CD4-positive, alpha-beta memory T cell (primary cell): ENCODE data around the gene CDC7. TPM values are rescaled to one million over a fixed set of nuclear protein-coding genes. Genes with fewer than 3 reads are reported as not detected.
"Not testable (repeated sequence)": the region's sequence is repeated elsewhere in the genome, so short reads cannot be mapped to it uniquely, and the experiment has no call there.

Experiments
- CTCF ChIA-PET: fragments of 350-600 bp; sonication (Branson Sonifier 250); formaldehyde crosslinking; loops from one replicate; lab custom pipeline; 2021; ENCODE audit warnings: inconsistent platforms; ENCODE audit not compliant: partially characterized antibody; lab: Charles Lee
- POLR2A ChIA-PET: fragments of 350-600 bp; sonication (Branson Sonifier 250); formaldehyde crosslinking; loops from one replicate; lab custom pipeline; 2021; ENCODE audit not compliant: partially characterized antibody; lab: Charles Lee
- DNase-seq, 5 donors: peaks; one replicate each; pipeline versions ENCODE4 v3.0.0 to v3.0.0-alpha.2; 2020 to 2022; ENCODE audit warnings: mixed read lengths in 1 of 5
- H3K27ac ChIP-seq: one replicate; pipeline ENCODE4 v1.7.0; 2013; ENCODE audit warnings: low read depth, low read length
- H3K27me3 ChIP-seq: 2 replicates; pipeline ENCODE4 v1.7.0; 2013; ENCODE audit warnings: mild to moderate bottlenecking, low read length, moderate library complexity; ENCODE audit not compliant: insufficient read depth
- H3K36me3 ChIP-seq: 2 replicates; pipeline ENCODE4 v1.7.0; 2013; ENCODE audit warnings: mild to moderate bottlenecking, low read length, moderate library complexity; ENCODE audit not compliant: insufficient read depth
- H3K4me1 ChIP-seq: 2 replicates; pipeline ENCODE4 v1.7.0; 2013; ENCODE audit warnings: mild to moderate bottlenecking, low read length, moderate library complexity; ENCODE audit not compliant: insufficient read depth
- H3K4me3 ChIP-seq, 2 donors: one replicate each; pipeline ENCODE4 v1.7.0; 2013; ENCODE audit warnings: low read length in 2 of 2, mild to moderate bottlenecking in 1 of 2
- H3K9me3 ChIP-seq, 2 donors: one replicate each; pipeline ENCODE4 v1.7.0; 2013; ENCODE audit warnings: low read length in 2 of 2, control low read depth in 1 of 2; ENCODE audit not compliant: control insufficient read depth in 1 of 2
- H3K27ac Mint-ChIP-seq, 7 donors: one replicate each; pipeline ENCODE4 v1.8.0; 2020 to 2021; ENCODE audit warnings: mixed read lengths in 7 of 7, mild to moderate bottlenecking in 6 of 7, inconsistent platforms in 3 of 7, moderate library complexity in 3 of 7
- H3K27me3 Mint-ChIP-seq, 2 donors: one replicate each; pipeline ENCODE4 v1.8.0; 2020 to 2021; ENCODE audit warnings: mixed read lengths in 2 of 2
- H3K36me3 Mint-ChIP-seq, 2 donors: one replicate each; pipeline ENCODE4 v1.8.0; 2020 to 2021; ENCODE audit warnings: mixed read lengths in 2 of 2, inconsistent platforms in 1 of 2, mild to moderate bottlenecking in 1 of 2
- H3K4me1 Mint-ChIP-seq, 4 donors: one replicate each; pipeline ENCODE4 v1.8.0; 2020 to 2021; ENCODE audit warnings: mixed read lengths in 4 of 4, mild to moderate bottlenecking in 1 of 4
- H3K4me3 Mint-ChIP-seq, 8 donors: one replicate each; pipeline ENCODE4 v1.8.0; 2020 to 2021; ENCODE audit warnings: mixed read lengths in 8 of 8, mild to moderate bottlenecking in 7 of 8, moderate library complexity in 6 of 8, inconsistent platforms in 3 of 8
- H3K9me3 Mint-ChIP-seq, 8 donors: one replicate each; pipeline ENCODE4 v1.8.0; 2020 to 2021; ENCODE audit warnings: mixed read lengths in 8 of 8, mild to moderate bottlenecking in 5 of 8, inconsistent platforms in 3 of 8, moderate library complexity in 1 of 8
- intact Hi-C: fragments of 100-400 bp; cut with micrococcal nuclease; formaldehyde crosslinking; loops from one replicate; pipeline ENCODE4 v1.15.1; 2023
- polyA plus RNA-seq, 2 donors: library from polyadenylated mRNA; unstranded; fragments of 300-500 nt; fragmentation: Illumina TruSeq; gene quantifications; one replicate each; pipeline ENCODE4 v1.2.3, GENCODE V29; 2021
- total RNA-seq, 2 experiments: library from RNA; stranded (reverse); gene quantifications; one replicate each; pipeline ENCODE4 v1.2.3, GENCODE V29; 2021

Gene CDC7
- total RNA-seq (1 to 10 TPM; 4.7 to 6.0 TPM), polyA plus RNA-seq (1 to 10 TPM; 2.9 to 4.3 TPM)

GRCh38 chr1:91500756-91501522, at the start of gene CDC7:
TSS of gene CDC7 (plus strand) at chr1:91500851. CDS start at chr1:91501717, 866 bp downstream.
- Histone ChIP-seq H3K27me3 (no peaks in the 10 kb centered on the region), H3K27ac (peak within 1 kb of the TSS; percentile 75), H3K9me3 (no peaks in the 10 kb centered on the region), H3K4me1 (peaks cover 31% of the 10 kb centered on the region), H3K36me3 (no peaks in the 10 kb centered on the region), H3K4me3 (peak within 1 kb of the TSS; percentile 62 to 81)
- intact Hi-C loops = loop anchor here (2.0 to 5.0 kb wide), 3 partner anchors 304 to 796 kb away; partner anchors contain the start of genes GLMN and RPAP2
- ChIA-PET CTCF (interaction anchor here (0.9 to 2.4 kb wide), 11 partner anchors 10 to 447 kb away, joined by 3 to 10 read pairs (median 3); partner anchors contain the start of gene TGFBR3), POLR2A (interaction anchor here (0.7 to 1.1 kb wide), 2 partner anchors 385 to 448 kb away, joined by 3 to 5 read pairs; partner anchors contain the start of genes BRDT and TGFBR3)
- no peaks in the 10 kb centered on the region for H3K27me3 Mint-ChIP-seq
- no peak within 1 kb of the TSS for H3K4me3 Mint-ChIP-seq
- no peak within 1 kb of the TSS for H3K27ac Mint-ChIP-seq
- H3K36me3 Mint-ChIP-seq = peaks cover 0 to 3% of the 10 kb centered on the region in 2 donors
- peak; percentile 69 to 87 (median 81) for DNase-seq
- H3K9me3 Mint-ChIP-seq = no peaks in the 10 kb centered on the region
- H3K4me1 Mint-ChIP-seq = peaks cover 18 to 25% (median 21%) of the 10 kb centered on the region in 4 donors

GRCh38 chr1:91454136-91454535, 46.5 kb upstream of the CDC7 start:
- H3K9me3 Mint-ChIP-seq = no peaks in the 10 kb centered on the region
- H3K4me1 ChIP-seq = no peaks in the 10 kb centered on the region
- H3K4me3 Mint-ChIP-seq = no peak overlapping the region
- no peaks in the 10 kb centered on the region for H3K36me3 Mint-ChIP-seq
- H3K27ac Mint-ChIP-seq = no peak overlapping the region
- H3K4me3 ChIP-seq = no peak overlapping the region
- no peaks in the 10 kb centered on the region for H3K36me3 ChIP-seq
- ChIA-PET POLR2A (no interaction called here), CTCF (no interaction called here)
- H3K27ac ChIP-seq = no peak overlapping the region
- no peak for DNase-seq
- intact Hi-C loops = no loop called here
- H3K9me3 ChIP-seq = no peaks in the 10 kb centered on the region
- no peaks in the 10 kb centered on the region for H3K4me1 Mint-ChIP-seq
- no peaks in the 10 kb centered on the region for H3K27me3 ChIP-seq
- H3K27me3 Mint-ChIP-seq = no peaks in the 10 kb centered on the region

DNA sequence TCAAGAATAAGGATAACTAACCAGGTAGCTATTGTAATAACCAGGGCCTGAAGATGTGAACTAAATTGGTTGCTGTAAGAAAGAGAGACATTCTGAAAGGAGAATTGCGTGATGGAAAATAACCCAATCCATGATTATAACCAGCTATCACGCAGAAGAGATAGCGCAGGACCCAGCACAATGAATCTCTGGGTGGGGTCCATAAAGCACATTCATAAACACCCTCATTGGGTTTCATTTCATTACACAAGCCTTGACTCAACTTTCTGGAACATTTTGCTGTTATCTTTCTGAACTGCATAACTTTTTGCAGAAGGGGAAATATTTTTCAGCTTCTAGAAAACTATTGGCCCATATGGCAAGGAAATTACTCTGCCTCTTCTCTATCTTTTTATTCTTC, 45.3 kb upstream of the CDC7 start:
- Mint-ChIP-seq H3K9me3 (no peaks in the 10 kb centered on the region), H3K4me1 (no peaks in the 10 kb centered on the region), H3K4me3 (no peak overlapping the region), H3K27me3 (no peaks in the 10 kb centered on the region), H3K27ac (no peak overlapping the region), H3K36me3 (no peaks in the 10 kb centered on the region)
- H3K9me3 ChIP-seq = no peaks in the 10 kb centered on the region
- no peaks in the 10 kb centered on the region for H3K4me1 ChIP-seq
- intact Hi-C loops = no loop called here
- POLR2A ChIA-PET = no interaction called here
- CTCF ChIA-PET = no interaction called here
- H3K27me3 ChIP-seq = no peaks in the 10 kb centered on the region
- no peak for DNase-seq
- no peak overlapping the region for H3K4me3 ChIP-seq
- no peak overlapping the region for H3K27ac ChIP-seq
- no peaks in the 10 kb centered on the region for H3K36me3 ChIP-seq

GRCh38 chr1:91455896-91456295, 44.8 kb upstream of the CDC7 start:
- DNase-seq = no peak
- Histone ChIP-seq H3K4me1 (no peaks in the 10 kb centered on the region), H3K27me3 (no peaks in the 10 kb centered on the region), H3K36me3 (no peaks in the 10 kb centered on the region), H3K9me3 (no peaks in the 10 kb centered on the region), H3K27ac (no peak overlapping the region), H3K4me3 (no peak overlapping the region)
- Mint-ChIP-seq H3K4me1 (no peaks in the 10 kb centered on the region), H3K27me3 (no peaks in the 10 kb centered on the region), H3K27ac (no peak overlapping the region), H3K4me3 (no peak overlapping the region), H3K36me3 (no peaks in the 10 kb centered on the region), H3K9me3 (no peaks in the 10 kb centered on the region)
- intact Hi-C loops = no loop called here
- ChIA-PET CTCF (no interaction called here), POLR2A (no interaction called here)

DNA sequence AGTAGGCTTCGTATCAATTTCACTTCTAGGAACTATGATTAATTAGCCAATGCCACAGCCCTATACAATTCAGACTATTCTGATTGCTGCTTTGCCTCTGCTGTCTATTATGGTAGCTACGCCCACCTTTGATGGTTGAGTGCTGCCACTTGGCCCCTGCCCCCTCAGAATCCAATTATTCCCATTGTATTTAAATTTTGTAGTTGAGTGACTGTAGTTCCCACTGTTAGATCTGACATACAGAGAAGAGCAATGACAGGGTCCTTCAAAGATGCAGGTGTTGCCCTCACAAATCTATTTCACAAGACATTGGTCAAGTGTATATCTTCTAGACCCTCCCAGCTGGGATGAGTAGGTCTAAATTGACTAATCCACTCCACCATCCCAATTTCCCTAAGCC, 35.3 kb upstream of the CDC7 start:
- POLR2A ChIA-PET = not testable (repeated sequence)

DNA sequence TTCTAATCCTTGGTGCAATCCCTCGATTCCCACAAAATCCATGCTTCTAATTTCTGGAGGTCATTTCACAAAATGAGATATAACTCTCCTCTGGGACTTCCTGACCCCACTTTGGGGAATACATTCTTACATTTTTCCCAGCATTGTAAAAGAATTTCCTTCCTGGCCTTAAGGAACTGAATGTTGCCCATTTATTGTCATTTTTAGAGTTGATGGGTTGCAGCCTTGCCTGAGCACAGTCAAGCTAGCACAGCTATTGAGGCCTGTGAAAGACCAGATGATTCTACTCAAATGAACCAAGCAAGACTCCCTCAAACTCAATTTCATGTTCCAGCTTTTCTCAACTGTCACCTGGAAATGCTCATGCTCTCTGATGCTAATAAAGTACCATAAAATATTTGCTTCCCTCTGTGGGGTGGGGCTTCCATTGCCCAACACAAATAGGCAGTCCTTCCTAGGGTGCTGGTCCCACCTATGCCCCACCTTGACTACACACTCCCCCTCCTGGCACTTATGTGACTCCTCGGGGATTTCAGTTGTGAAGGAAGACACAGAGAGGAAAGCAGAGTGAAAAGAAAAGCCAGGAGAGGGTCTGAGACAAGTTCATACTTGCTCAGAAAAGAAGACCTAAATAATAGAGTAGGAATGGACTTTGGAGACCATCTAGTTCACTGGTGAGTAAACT, 24.0 kb upstream of the CDC7 start:
- H3K27ac ChIP-seq = no peak overlapping the region
- ChIA-PET CTCF (no interaction called here), POLR2A (no interaction called here)
- no peaks in the 10 kb centered on the region for H3K27me3 ChIP-seq
- H3K36me3 ChIP-seq = no peaks in the 10 kb centered on the region
- no peak for DNase-seq
- no peaks in the 10 kb centered on the region for H3K27me3 Mint-ChIP-seq
- H3K9me3 ChIP-seq = no peaks in the 10 kb centered on the region
- intact Hi-C loops = no loop called here
- no peaks in the 10 kb centered on the region for H3K4me1 Mint-ChIP-seq
- no peak overlapping the region for H3K4me3 Mint-ChIP-seq
- H3K9me3 Mint-ChIP-seq = no peaks in the 10 kb centered on the region
- H3K4me3 ChIP-seq = no peak overlapping the region
- H3K36me3 Mint-ChIP-seq = no peaks in the 10 kb centered on the region
- H3K27ac Mint-ChIP-seq = no peak overlapping the region
- H3K4me1 ChIP-seq = no peaks in the 10 kb centered on the region

More for the DNA sequence above, 35.3 kb upstream of the CDC7 start:
- H3K4me1 Mint-ChIP-seq, CTCF ChIA-PET, H3K27ac ChIP-seq, H3K27me3 Mint-ChIP-seq, H3K4me1 ChIP-seq, H3K27ac Mint-ChIP-seq, H3K27me3 ChIP-seq, intact Hi-C loops, DNase-seq, H3K4me3 Mint-ChIP-seq, H3K36me3 ChIP-seq, H3K4me3 ChIP-seq, H3K9me3 ChIP-seq: not testable (repeated sequence)
- peaks cover 1 to 14% of the 10 kb centered on the region in 2 donors for H3K36me3 Mint-ChIP-seq
- H3K9me3 Mint-ChIP-seq = peaks cover 3 to 38% (median 30%) of the 10 kb centered on the region in 8 donors

DNA sequence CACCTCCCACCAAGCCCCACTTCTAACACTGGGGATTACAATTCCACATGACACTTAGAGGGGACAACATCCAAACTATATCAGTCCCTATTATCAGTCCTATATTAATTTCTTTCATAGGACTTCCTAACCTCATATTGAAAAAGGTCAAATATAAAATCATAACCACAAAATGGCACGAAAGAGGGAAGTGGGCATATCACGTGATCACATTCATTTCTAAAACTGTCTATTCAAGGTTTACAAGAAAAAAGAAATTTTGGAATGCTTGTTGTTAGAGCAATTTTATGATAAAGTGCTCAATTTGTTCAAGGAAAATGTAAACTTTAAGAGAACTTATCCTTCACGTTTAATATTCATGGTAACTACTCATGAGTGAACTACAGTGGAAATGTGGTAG, 13.2 kb upstream of the CDC7 start:
- no peak for DNase-seq
- Histone ChIP-seq H3K27ac (no peak overlapping the region), H3K27me3 (no peaks in the 10 kb centered on the region), H3K9me3 (no peaks in the 10 kb centered on the region), H3K4me3 (no peak overlapping the region), H3K4me1 (no peaks in the 10 kb centered on the region), H3K36me3 (no peaks in the 10 kb centered on the region)
- Mint-ChIP-seq H3K4me3 (no peak overlapping the region), H3K27ac (no peak overlapping the region), H3K36me3 (no peaks in the 10 kb centered on the region), H3K27me3 (peaks cover 0 to 2% of the 10 kb centered on the region in 2 donors), H3K4me1 (peaks cover 4 to 8% (median 7%) of the 10 kb centered on the region in 4 donors), H3K9me3 (peaks cover 0 to 23% (median 10%) of the 10 kb centered on the region in 8 donors)
- ChIA-PET CTCF (no interaction called here), POLR2A (no interaction called here)
- intact Hi-C loops = no loop called here
